Measurements from ENCODE around the gene ACTL7B.
A peak's percentile ranks its signal among the peaks of the same experiment; 100 is the strongest.
"Not testable (repeated sequence)": the region's sequence is repeated elsewhere in the genome, so short reads cannot be mapped to it uniquely, and the experiment has no call there.

The ACTL7B gene

GRCh38 chr9:108894225-108894997 is 38.6 kb upstream of the ACTL7B start:
- TF ChIP-seq CTCF (IDR thresholded peaks at IDR 0.05; ENCODE audit: insufficient read depth, low read depth, low read length, missing control alignments), result no peak
- DNase-seq (ENCODE audit: low read depth), result no peak
- H3K4me3 ChIP-seq (ENCODE audit: low read length), result no peak overlapping the region

- H3K4me3 ChIP-seq (ENCODE audit: low read length), result no peak overlapping the region
- TF ChIP-seq CTCF (IDR thresholded peaks at IDR 0.05; ENCODE audit: insufficient read depth, low read depth, low read length, missing control alignments), result no peak
- no peak for DNase-seq (ENCODE audit: low read depth)
Observed at GRCh38 chr9:108889649-108890067, 33.9 kb upstream of the ACTL7B start.

- H3K4me3 ChIP-seq (ENCODE audit: low read length), result not testable (repeated sequence)
- DNase-seq (ENCODE audit: low read depth), result peak; percentile 5
Observed at GRCh38 chr9:108886594-108887271, 30.9 kb upstream of the ACTL7B start.

GRCh38 chr9:108885643-108886348 is 30.0 kb upstream of the ACTL7B start:
- TF ChIP-seq CTCF (IDR thresholded peaks at IDR 0.05; ENCODE audit: insufficient read depth, low read depth, low read length, missing control alignments), result no peak
- no peak overlapping the region for H3K4me3 ChIP-seq (ENCODE audit: low read length)
- DNase-seq (ENCODE audit: low read depth), result peak; percentile 91

- TF ChIP-seq CTCF (IDR thresholded peaks at IDR 0.05; ENCODE audit: insufficient read depth, low read depth, low read length, missing control alignments), result no peak
- no peak for DNase-seq (ENCODE audit: low read depth)
- H3K4me3 ChIP-seq (ENCODE audit: low read length), result no peak overlapping the region
Observed at GRCh38 chr9:108884701-108885100, 28.9 kb upstream of the ACTL7B start.

GRCh38 chr9:108883085-108883484 is 27.3 kb upstream of the ACTL7B start:
- TF ChIP-seq CTCF (IDR thresholded peaks at IDR 0.05; ENCODE audit: insufficient read depth, low read depth, low read length, missing control alignments), result no peak
- H3K4me3 ChIP-seq (ENCODE audit: low read length), result no peak overlapping the region
- no peak for DNase-seq (ENCODE audit: low read depth)
